Esophagus squamous epithelium (tissue), 4 donors: ENCODE measurements around the gene ATG2B.

Experiments
- CTCF ChIP-seq, 6 experiments: fragments of 450-650 bp in 4 of 6; fragments of 200-600 bp in 2 of 6; sonication (generic) in 2 of 6; IDR thresholded peaks; one replicate each; pipeline ENCODE4 v1.5.1; 2016 to 2019; ENCODE audit warnings: antibody characterized with exemption in 6 of 6, mild to moderate bottlenecking in 4 of 6, moderate library complexity in 4 of 6
- POLR2A ChIP-seq, 4 donors: fragments of 450-650 bp; IDR thresholded peaks; one replicate each; pipeline ENCODE4 v1.6.1; 2017; ENCODE audit warnings: antibody characterized with exemption in 4 of 4, mild to moderate bottlenecking in 4 of 4, moderate library complexity in 3 of 4

GRCh38 chr14:96408608-96409007 is 45.5 kb upstream of the ATG2B start:
- TF ChIP-seq CTCF (IDR thresholded peaks at IDR 0.05) (no peak), POLR2A (IDR thresholded peaks at IDR 0.05) (no peak)
